Upper lobe of left lung (tissue), 4 donors: ENCODE measurements around the gene GLRA2.

ENCODE experiments used
- CTCF ChIP-seq, 6 experiments: fragments of 450-650 bp in 4 of 6; fragments of 200-600 bp in 2 of 6; sonication (generic) in 2 of 6; IDR thresholded peaks; one replicate each; pipeline ENCODE4 v1.5.1; 2016 to 2019; ENCODE audit warnings: antibody characterized with exemption in 6 of 6
- EP300 ChIP-seq, 4 donors: sonication (generic); formaldehyde crosslinking; IDR thresholded peaks; one replicate each; pipeline ENCODE4 v1.5.1; 2017; ENCODE audit warnings: antibody characterized with exemption in 4 of 4, control low read depth in 2 of 4

DNA sequence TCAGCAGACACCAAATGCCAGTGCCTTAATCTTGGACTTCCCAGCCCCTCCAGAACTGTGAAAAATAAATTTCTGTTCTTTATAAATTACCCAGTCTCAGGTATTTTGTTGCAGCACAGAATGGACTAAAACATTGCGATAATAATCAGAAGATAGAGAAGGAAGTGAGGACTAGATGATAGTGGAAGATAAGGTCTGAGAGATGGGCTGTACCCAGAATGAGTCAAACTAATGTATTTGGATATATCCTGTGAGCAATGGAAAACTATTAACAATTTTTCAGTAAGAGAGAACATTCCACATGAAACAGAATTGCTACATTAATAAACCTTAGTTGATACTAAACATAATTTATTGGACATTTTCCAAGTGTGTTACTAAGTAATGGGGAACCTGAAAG lies 250.2 kb downstream of the GLRA2 start:
- TF ChIP-seq CTCF (IDR thresholded peaks at IDR 0.05), result no peak
- no peak for TF ChIP-seq EP300 (IDR thresholded peaks at IDR 0.05)
